Retinal pigment epithelial cell (primary cell): ENCODE data around the gene SPARC.

Source experiments
- DNase-seq: peaks from one replicate; pipeline ENCODE4 v3.0.0-alpha.2; 2010; ENCODE audit warnings: low read depth
- H3K4me3 ChIP-seq: 2 replicates; pipeline ENCODE4 v1.5.1; 2011; ENCODE audit warnings: mild to moderate bottlenecking, low read length, control low read depth, moderate library complexity
- TF ChIP-seq, protein P1 (sequence below): conservative IDR thresholded peaks from 2 replicates; pipeline ENCODE4 v1.5.1; 2011; ENCODE audit warnings: low read depth, low read length, control low read depth, inconsistent platforms

The SPARC gene

DNA sequence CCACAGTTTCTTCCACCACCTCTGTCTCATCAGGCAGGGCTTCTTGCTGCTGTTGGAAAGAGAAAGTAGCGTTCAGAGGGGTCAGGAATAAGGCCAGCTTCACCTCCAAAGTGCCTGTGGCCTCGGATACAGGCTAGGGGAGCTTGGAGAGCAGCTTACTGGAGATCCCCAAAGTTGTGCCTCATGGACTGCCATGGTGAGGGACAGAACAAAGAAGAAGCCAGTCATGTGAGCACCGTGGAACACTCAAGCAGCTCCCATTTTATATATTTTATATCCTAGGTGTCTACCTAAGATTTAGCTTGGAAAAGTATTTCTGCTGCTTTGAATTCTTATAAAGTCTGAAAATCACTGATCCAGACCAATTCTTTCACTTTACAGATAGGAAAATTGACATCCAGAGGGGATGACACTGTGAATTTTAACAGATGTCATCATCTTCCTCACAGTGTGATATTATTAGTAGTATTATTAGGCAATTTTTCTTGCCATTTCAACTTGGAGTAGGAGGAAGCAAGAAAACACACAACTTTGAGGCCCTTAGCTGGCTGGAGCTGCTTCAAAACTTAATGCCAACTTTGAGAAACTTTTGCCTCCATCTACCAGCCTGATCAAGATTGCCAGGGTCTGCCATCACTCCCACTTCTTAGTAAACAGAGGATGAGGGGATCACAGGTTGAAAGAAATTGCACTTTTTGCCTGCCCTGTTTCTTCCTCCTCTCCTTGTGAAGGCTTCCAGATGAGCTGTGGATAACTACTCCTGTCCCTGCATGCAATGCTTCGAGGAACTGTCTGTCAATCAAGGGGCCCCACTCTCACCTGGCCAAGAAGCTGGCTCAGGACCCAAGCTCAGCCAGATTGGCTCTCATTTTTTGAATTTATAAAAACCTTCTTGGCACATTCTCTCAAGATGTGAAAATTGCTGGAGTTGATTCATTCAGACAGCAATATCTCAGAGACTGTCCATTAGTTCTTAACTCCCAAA lies 11.8 kb downstream of the SPARC start:
- TF ChIP-seq, protein P1, sequence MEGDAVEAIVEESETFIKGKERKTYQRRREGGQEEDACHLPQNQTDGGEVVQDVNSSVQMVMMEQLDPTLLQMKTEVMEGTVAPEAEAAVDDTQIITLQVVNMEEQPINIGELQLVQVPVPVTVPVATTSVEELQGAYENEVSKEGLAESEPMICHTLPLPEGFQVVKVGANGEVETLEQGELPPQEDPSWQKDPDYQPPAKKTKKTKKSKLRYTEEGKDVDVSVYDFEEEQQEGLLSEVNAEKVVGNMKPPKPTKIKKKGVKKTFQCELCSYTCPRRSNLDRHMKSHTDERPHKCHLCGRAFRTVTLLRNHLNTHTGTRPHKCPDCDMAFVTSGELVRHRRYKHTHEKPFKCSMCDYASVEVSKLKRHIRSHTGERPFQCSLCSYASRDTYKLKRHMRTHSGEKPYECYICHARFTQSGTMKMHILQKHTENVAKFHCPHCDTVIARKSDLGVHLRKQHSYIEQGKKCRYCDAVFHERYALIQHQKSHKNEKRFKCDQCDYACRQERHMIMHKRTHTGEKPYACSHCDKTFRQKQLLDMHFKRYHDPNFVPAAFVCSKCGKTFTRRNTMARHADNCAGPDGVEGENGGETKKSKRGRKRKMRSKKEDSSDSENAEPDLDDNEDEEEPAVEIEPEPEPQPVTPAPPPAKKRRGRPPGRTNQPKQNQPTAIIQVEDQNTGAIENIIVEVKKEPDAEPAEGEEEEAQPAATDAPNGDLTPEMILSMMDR = no peak
- H3K4me3 ChIP-seq = no peak overlapping the region
- DNase-seq = no peak

DNA sequence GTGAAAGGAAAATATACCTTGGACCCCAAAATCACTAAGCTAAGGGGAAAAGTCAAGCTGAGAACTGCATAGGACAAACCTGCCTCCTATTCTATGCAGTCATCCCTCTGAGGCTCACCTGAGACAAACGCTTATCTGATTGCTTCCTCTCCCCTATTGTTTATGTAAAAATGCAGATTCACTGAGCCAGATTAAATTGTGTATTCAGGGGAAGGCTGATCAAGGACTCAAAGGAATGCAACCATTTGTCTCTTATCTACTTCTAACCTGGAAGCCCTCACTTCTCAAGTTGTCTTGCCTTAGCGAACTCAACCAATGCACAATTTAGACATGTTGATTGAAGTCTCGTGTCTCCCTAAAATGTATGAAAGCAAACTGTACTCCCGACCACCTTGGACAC lies 13.3 kb downstream of the SPARC start:
- DNase-seq = no peak
- H3K4me3 ChIP-seq = no peak overlapping the region
- TF ChIP-seq, protein P1 = no peak

DNA sequence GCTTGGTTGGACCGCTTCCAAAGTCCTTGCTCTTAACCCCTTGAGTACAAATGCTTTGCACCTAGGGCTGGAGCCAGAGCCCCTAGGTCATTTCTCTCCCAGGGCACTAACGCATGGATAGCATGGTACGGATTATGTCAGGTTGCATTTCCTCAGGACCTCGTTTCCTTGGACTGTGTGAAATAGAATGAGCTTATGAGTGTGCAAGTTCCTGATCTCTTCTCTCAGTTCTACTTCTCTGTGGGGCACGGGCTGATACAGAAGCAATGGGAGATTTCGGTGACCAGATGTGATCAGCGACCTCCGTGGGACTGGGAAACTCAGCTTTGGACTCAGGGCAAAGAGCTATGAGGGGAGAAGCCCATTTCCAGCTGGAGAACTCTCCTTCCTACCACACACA lies 14.2 kb downstream of the SPARC start:
- no peak overlapping the region for H3K4me3 ChIP-seq
- no peak for DNase-seq
- TF ChIP-seq, protein P1 = no peak

DNA sequence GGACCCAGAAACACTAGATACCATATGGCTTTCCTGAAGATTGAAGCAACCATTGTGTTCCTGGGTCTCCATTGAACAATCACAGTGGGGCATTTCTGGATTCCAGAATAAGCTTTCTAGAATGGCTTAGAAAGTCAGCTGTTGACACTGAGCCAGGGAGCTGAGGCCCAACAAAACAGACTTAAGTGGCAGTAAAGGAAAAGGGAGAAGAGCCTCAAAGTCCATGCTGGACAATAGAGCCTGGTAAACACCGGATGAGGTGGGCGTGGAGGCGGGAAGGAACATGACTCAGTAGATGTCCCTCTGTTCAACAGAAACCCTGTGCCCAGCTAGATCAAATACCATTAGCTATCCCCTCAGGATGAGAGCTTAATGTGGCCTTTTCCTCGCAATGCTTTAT lies 14.8 kb downstream of the SPARC start:
- TF ChIP-seq, protein P1 = no peak
- DNase-seq = no peak
- no peak overlapping the region for H3K4me3 ChIP-seq

DNA sequence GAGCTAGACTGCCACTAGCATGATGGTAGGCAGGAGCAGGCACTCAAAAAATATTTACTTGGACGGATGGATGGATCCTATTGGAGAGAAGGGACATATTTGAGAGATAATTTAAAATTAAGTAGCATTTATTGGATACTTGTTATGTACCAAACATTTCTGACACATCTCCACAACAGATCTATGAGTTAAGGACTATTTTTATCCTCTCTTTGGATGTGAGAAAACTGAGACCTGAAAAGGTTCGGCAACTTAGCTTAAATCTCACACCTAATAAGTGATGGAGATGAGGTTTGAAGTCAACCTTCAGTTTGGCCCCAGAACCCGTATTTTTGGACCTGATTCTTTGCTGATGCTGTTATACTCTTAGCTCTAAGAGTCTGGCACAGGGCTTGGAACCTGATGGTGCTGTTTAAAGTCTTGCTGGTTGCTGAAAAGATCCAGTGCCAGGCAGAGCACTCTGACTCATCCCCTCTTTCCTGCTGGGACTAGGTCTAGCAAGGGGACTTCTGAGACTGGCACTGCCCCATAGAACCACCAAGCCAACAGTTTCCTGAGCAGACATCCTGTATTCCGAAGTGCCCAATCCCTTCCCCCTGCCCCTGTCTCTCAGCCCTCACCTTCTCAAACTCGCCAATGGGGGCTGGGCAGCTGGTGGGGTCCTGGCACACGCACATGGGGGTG lies 15.6 kb downstream of the SPARC start:
- TF ChIP-seq, protein P1 = no peak
- no peak overlapping the region for H3K4me3 ChIP-seq

DNA sequence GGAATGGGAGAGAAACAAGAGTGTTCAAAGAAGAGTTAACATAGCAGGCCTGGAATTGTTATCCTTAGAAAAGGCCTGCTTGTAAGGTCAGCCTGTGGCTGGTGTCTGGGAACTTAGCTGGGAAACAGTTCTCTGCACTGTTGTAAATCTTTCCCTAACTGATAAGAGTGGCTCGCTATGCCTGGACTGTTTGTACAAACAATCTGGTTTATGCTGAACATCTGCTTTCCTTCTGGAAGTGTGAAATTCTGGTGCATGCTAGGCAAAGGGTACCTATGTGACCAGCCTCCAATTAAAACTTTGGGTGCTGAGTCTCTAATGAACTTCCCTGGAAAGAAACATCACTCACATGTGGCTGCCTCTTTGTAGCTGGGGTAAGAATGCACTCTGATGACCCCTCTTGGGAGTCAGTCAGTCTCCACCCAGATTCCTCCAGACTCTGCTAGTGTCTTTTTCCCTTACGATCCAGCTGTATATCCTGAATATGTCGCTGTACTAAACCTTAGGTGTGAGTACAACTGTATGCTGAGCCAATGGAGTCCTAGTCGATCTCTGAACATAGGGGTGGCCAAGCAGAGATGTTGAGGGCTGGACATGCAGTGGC lies 16.5 kb downstream of the SPARC start:
- TF ChIP-seq, protein P1 = no peak
- no peak for DNase-seq
- no peak overlapping the region for H3K4me3 ChIP-seq

More for the DNA sequence above, 15.6 kb downstream of the SPARC start:
- DNase-seq = no peak
